GM19468 (cell line): ENCODE measurements around the gene APCDD1L.

ENCODE experiments used
- ATAC-seq: cut with Tn5 transposase; IDR thresholded peaks from one replicate; pipeline ENCODE4 v1.9.1; 2021; ENCODE audit warnings: mild to moderate bottlenecking, moderate library complexity, moderate number of reproducible peaks; ENCODE audit not compliant: unreplicated experiment; ENCODE audit errors: extremely low read depth

Gene APCDD1L

GRCh38 chr20:58492795-58493524, 22.2 kb downstream of the APCDD1L start:
- no peak for ATAC-seq

GRCh38 chr20:58492074-58492718, 23.0 kb downstream of the APCDD1L start:
- ATAC-seq, result no peak

GRCh38 chr20:58486207-58486606, 29.0 kb downstream of the APCDD1L start:
- no peak for ATAC-seq

GRCh38 chr20:58485393-58485792, 29.8 kb downstream of the APCDD1L start:
- no peak for ATAC-seq

- ATAC-seq, result no peak
Observed at GRCh38 chr20:58483470-58483869, 31.7 kb downstream of the APCDD1L start.

- ATAC-seq, result no peak
Observed at GRCh38 chr20:58483051-58483450, 32.1 kb downstream of the APCDD1L start.

GRCh38 chr20:58482416-58482815, 32.8 kb downstream of the APCDD1L start:
- no peak for ATAC-seq

GRCh38 chr20:58481481-58482021, 33.6 kb downstream of the APCDD1L start:
- no peak for ATAC-seq

- no peak for ATAC-seq
Observed at GRCh38 chr20:58480551-58481336, 34.5 kb downstream of the APCDD1L start.

GRCh38 chr20:58479726-58480440, 35.3 kb downstream of the APCDD1L start:
- no peak for ATAC-seq

GRCh38 chr20:58478141-58478805, 36.9 kb downstream of the APCDD1L start:
- ATAC-seq, result no peak

- ATAC-seq, result no peak
Observed at GRCh38 chr20:58475466-58475865, 39.7 kb downstream of the APCDD1L start.

GRCh38 chr20:58473453-58474425, 41.5 kb downstream of the APCDD1L start:
- ATAC-seq, result no peak

GRCh38 chr20:58472273-58473018, 42.8 kb downstream of the APCDD1L start:
- ATAC-seq, result no peak

GRCh38 chr20:58471193-58472164, 43.7 kb downstream of the APCDD1L start:
- ATAC-seq, result no peak

GRCh38 chr20:58470336-58471192, 44.6 kb downstream of the APCDD1L start:
- no peak for ATAC-seq
